Stomach smooth muscle (tissue), 2 donors: ENCODE data around the gene PDCL2.
"Not testable (repeated sequence)": the region's sequence is repeated elsewhere in the genome, so short reads cannot be mapped to it uniquely, and the experiment has no call there.

ENCODE experiments used
- H3K27ac ChIP-seq: one replicate; pipeline ENCODE4 v1.7.0; 2013; ENCODE audit warnings: mild to moderate bottlenecking, low read length, inconsistent platforms
- H3K27me3 ChIP-seq, 2 donors: one replicate each; pipeline ENCODE4 v1.7.0; 2013; ENCODE audit warnings: low read length in 2 of 2; ENCODE audit not compliant: insufficient read depth in 2 of 2, control insufficient read depth in 1 of 2
- H3K36me3 ChIP-seq, 2 donors: one replicate each; pipeline ENCODE4 v1.7.0; 2013; ENCODE audit warnings: low read length in 2 of 2; ENCODE audit not compliant: control insufficient read depth in 2 of 2, insufficient read depth in 2 of 2
- H3K4me1 ChIP-seq: one replicate; pipeline ENCODE4 v1.7.0; 2013; ENCODE audit warnings: low read length; ENCODE audit not compliant: control insufficient read depth, insufficient read depth
- H3K4me3 ChIP-seq, 2 donors: one replicate each; pipeline ENCODE4 v1.7.0; 2013; ENCODE audit warnings: low read length in 2 of 2
- H3K9ac ChIP-seq, 2 donors: one replicate each; pipeline ENCODE4 v1.7.0; 2013; ENCODE audit warnings: low read length in 2 of 2, mild to moderate bottlenecking in 1 of 2
- H3K9me3 ChIP-seq, 2 donors: one replicate each; pipeline ENCODE4 v1.7.0; 2013; ENCODE audit warnings: low read length in 2 of 2; ENCODE audit not compliant: control insufficient read depth in 2 of 2
- donor health status: healthy.
- donor health status: Pancreatic carcinoma.

The PDCL2 gene

DNA sequence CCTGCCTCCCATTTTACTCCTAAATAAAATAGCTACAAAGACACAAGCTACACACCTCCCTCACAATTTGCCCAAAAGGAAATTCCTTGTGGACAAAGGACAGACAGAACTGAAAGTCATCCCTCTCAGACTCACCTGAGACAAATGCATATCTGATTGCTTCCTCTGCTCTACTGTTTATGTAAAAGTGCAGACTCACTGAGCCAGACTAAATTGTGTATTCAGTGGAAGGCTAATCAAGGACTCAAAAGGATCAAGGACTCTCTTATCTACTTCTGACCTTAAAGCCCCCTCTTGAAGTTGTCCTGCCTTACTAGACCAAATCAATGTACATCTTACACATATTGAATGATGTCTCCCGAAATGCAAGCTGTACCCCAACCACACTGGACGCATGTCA, 3.9 kb downstream of the PDCL2 start:
- Histone ChIP-seq H3K4me1 (no peaks in the 10 kb centered on the region), H3K4me3 (no peak overlapping the region), H3K36me3 (no peaks in the 10 kb centered on the region), H3K27ac (no peak overlapping the region), H3K9ac (no peak overlapping the region), H3K9me3 (peaks cover 2 to 3% of the 10 kb centered on the region in 2 donors), H3K27me3 (no peaks in the 10 kb centered on the region)

DNA sequence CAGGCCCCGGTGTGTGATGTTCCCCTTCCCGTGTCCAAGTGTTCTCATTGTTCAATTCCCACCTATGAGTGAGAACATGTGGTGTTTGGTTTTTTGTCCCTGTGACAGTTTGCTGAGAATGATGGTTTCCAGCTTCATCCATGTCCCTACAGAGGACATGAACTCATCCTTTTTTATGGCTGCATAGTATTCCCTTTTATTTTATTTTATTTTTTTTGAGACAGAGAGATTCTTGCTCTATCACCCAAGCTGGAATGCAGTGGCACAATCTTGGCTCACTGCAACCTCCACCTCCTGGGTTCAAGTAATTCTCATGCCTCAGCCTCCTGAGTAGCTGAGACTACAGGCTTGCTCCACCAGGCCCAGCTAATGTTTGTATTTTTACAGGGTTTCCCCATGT, 9.3 kb downstream of the PDCL2 start:
- H3K9me3 ChIP-seq, H3K9ac ChIP-seq, H3K36me3 ChIP-seq, H3K27ac ChIP-seq, H3K27me3 ChIP-seq, H3K4me3 ChIP-seq, H3K4me1 ChIP-seq: not testable (repeated sequence)

DNA sequence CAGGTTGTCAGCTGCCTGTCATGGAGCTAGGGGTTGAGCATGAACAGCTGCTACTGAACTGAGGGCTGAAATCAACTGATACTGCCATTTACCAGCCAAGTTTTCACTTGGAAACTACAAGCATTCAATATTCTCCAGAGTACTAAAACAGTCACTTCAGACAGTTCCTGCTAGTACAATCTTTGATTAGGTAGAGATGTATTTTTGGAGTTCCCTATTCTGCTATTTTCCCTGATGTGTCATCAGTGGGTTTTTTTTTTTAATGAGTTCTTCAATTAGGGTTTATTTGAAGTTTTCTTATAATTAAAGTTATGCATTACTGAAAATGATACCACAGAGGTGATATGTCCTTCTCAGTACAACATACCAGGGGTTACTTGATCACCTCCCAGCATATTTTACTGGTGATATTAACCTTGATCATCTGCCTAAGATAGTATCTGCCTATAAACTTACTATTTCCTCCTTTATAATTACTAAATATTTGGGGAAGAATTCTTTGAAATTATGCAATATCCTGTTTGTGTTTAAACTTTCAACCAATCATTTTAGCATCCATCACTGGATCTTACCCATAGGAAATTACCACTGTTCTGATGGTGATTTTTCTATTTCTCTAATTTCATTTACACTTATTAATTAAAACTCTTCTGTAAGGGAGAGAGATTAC, 13.6 kb downstream of the PDCL2 start:
- Histone ChIP-seq H3K4me3 (no peak overlapping the region), H3K27me3 (no peaks in the 10 kb centered on the region), H3K27ac (no peak overlapping the region), H3K4me1 (no peaks in the 10 kb centered on the region), H3K9ac (no peak overlapping the region), H3K36me3 (no peaks in the 10 kb centered on the region), H3K9me3 (peaks cover 2 to 6% of the 10 kb centered on the region in 2 donors)

DNA sequence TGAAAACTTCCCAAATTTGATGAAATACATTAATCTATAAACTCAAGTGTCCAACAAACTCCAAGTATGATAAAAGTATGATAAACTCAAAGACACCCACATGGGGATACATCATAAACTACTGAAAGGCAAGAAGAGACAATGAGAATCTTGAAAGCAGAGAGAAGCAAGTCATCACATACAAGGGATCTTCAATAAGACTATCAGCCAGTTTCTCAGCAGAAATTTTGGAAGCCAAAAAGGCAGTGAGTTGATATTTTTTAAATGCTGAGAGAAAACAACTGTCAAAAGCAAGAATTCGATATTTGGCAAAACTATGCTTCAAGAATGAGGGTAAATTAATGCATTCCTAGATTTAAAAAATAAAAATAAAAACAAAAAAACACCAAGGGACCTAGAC, 16.5 kb downstream of the PDCL2 start:
- no peak overlapping the region for H3K27ac ChIP-seq
- H3K9me3 ChIP-seq = peaks cover 2 to 5% of the 10 kb centered on the region in 2 donors
- H3K9ac ChIP-seq = no peak overlapping the region
- no peaks in the 10 kb centered on the region for H3K27me3 ChIP-seq
- H3K4me1 ChIP-seq = no peaks in the 10 kb centered on the region
- no peaks in the 10 kb centered on the region for H3K36me3 ChIP-seq
- no peak overlapping the region for H3K4me3 ChIP-seq

DNA sequence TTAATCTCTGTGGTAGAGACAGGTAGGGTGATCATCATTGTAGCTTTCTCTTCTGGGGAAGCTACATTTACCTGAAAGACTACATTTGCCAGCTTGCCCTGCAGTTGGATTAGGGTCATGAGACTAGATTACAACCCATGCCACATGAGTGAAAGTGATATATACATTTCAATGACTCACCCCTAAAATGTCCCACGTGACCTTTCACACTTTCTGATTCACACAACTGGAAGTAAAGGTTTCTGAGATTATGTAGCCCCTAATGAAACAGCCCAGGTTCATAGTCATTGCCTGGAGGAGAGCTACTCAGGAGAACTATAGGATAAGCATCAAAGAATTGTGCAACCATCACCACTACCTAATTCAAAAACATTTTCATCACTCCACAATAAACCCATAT, 17.8 kb downstream of the PDCL2 start:
- no peak overlapping the region for H3K9ac ChIP-seq
- H3K4me3 ChIP-seq = no peak overlapping the region
- H3K27me3 ChIP-seq = no peaks in the 10 kb centered on the region
- peaks cover 2 to 5% of the 10 kb centered on the region in 2 donors for H3K9me3 ChIP-seq
- H3K36me3 ChIP-seq = no peaks in the 10 kb centered on the region
- no peaks in the 10 kb centered on the region for H3K4me1 ChIP-seq
- no peak overlapping the region for H3K27ac ChIP-seq

DNA sequence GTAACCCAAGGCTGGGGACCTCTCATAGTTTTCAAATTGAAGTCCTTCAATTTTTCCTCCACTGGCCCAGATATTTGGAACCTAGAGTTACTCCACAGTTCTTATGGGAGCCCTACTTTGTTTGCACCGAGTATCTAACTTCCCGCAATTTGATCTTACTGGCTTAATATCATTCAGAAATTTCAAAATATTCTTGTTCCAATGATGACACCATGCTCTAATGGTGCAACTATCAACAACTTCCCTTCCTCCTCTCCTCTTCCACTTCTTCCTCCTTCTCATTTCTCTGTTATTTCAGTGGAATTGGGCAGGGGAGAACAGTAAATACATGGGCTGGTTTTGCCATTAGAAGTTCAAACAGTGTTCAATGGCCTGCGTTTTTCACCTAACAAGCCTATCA, 20.2 kb downstream of the PDCL2 start:
- Histone ChIP-seq H3K27me3 (no peaks in the 10 kb centered on the region), H3K4me1 (no peaks in the 10 kb centered on the region), H3K27ac (no peak overlapping the region), H3K9me3 (peaks cover 2 to 5% of the 10 kb centered on the region in 2 donors), H3K36me3 (no peaks in the 10 kb centered on the region), H3K4me3 (no peak overlapping the region), H3K9ac (no peak overlapping the region)

DNA sequence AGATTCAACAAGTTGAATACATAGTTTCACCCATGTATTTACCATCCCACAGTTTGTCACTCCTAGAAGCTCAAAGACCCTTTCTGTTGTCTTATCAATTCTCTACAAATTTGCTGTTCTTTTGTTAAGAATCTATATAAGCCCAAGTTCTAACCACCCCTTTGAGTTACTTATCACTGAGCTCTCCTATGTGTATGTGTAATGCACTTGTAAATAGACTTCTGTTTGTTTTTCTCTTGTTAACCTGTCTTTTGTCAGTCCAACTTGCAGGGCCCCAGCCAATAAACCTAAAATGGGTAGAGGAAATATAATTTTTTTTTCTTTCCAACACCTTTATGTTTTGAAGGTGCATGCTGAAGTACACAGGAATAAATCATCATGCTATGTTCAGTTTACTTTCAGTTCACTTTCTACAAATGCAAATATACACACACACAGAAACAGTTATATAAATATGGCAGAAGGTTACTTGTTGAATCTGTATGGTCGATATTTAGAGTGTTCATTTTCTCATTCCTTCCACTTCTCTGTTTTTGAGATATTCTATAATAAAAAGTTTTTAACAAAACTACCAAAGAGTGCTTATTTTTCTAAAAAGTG, 23.0 kb downstream of the PDCL2 start:
- Histone ChIP-seq H3K36me3 (no peaks in the 10 kb centered on the region), H3K4me1 (no peaks in the 10 kb centered on the region), H3K9ac (no peak overlapping the region), H3K4me3 (no peak overlapping the region), H3K27ac (no peak overlapping the region), H3K27me3 (no peaks in the 10 kb centered on the region), H3K9me3 (no peaks in the 10 kb centered on the region)

DNA sequence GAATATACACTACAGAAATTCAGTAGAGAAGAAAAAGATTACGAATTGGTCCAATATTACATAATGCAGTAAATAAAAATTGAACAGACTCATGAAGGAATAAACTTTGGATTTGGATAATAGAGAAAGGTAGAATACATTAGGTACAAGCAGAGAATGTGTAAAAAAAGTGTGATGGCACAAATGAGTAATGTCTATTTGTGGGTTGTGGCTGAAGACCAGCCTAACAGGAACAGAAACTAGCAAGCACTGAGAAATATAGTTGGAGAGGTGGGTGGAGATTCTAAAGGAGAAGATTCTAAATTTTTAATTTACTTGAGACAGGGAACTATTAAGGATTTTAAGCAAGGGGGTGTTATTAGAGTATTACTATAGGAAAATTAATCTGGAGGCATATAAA, 30.2 kb downstream of the PDCL2 start:
- Histone ChIP-seq H3K36me3 (no peaks in the 10 kb centered on the region), H3K4me1 (no peaks in the 10 kb centered on the region), H3K27me3 (no peaks in the 10 kb centered on the region), H3K9ac (no peak overlapping the region), H3K27ac (no peak overlapping the region), H3K4me3 (no peak overlapping the region), H3K9me3 (no peaks in the 10 kb centered on the region)

DNA sequence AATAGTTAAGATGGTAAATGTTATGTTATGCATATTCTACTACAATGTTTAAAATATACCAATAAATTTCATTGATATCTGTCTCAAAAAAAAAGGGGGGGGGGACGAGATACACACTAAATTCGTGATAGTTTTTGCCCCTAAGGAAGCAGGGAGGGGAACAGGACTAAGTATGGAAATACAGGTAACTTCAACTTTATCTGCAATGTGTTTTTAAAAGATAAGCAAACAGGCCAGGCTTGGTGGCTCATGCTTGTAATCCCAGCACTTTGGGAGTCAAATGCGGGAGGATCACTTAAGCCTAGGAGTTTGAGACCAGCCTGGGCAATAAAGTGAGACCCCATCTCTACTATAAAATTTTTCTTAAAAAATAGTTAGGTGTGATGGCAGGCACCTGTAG, 31.9 kb downstream of the PDCL2 start:
- Histone ChIP-seq H3K27ac (no peak overlapping the region), H3K4me3 (no peak overlapping the region), H3K4me1 (no peaks in the 10 kb centered on the region), H3K9me3 (no peaks in the 10 kb centered on the region), H3K36me3 (no peaks in the 10 kb centered on the region), H3K27me3 (no peaks in the 10 kb centered on the region), H3K9ac (no peak overlapping the region)

DNA sequence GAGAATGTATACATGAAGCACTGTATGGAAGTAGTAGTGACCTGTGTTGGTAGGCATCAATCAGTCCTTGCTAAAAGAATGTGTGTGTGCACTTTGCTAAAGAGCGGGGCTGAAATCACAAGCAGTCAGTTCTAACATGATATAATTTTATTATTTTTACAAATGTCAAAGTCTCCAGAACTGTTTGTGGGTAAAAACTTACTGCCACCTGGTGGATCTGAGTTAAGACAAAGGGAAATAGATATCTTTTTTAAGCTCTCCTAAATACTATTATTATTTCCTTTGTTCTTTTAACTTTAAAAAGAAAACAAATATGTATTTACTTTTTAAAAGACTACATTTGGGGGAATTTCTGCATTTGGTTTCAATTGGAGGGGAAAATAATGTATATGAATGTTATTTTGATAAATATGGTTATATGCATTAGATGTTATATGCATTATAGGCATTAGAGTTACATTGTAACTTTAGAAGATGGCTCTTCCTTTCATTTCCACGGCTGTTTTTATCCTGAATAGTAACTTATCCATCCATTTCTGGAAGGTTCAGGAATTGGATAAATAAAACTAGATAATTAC, 37.5 kb downstream of the PDCL2 start:
- Histone ChIP-seq H3K27me3 (no peaks in the 10 kb centered on the region), H3K27ac (no peak overlapping the region), H3K9ac (no peak overlapping the region), H3K4me3 (no peak overlapping the region), H3K36me3 (no peaks in the 10 kb centered on the region), H3K4me1 (no peaks in the 10 kb centered on the region), H3K9me3 (no peaks in the 10 kb centered on the region)
